SK-N-MC (cell line): ENCODE data around the gene UNC13C.

Experiments used
- EZH2 ChIP-seq: fragments of 200-600 bp; sonication (generic); IDR thresholded peaks from one replicate; pipeline ENCODE4 v1.6.1; 2017; ENCODE audit warnings: antibody characterized with exemption
- FOXP2 ChIP-seq: optimal IDR thresholded peaks from 2 replicates; pipeline ENCODE3; 2011; ENCODE audit warnings: mild to moderate bottlenecking, moderate library complexity; ENCODE audit not compliant: insufficient read depth; ENCODE audit errors: extremely low read length, control extremely low read depth
- POLR2AphosphoS5 ChIP-seq: IDR thresholded peaks from 2 replicates; pipeline ENCODE4 v1.6.1; 2012; ENCODE audit warnings: mild to moderate bottlenecking, low read depth, low read length, borderline replicate concordance

DNA sequence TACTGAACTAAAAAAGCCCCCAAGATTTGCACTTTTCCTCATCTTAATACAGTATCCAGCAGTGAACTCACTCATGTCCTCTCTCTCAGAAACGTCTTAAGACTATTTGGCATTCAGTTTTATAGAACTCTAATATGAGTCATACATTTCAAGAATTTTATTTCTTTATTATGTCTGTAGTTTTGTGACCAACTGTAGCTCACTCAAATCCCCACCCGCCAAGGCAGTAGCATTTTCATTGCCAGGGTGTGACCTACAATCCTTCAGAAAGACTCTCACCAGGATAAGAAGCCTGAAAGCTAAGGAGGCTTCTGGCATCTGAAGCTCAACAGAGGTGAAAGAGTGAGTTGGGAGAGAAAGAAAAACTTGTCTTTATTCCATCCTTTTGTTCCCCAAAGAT lies 681.4 kb downstream of the UNC13C start:
- TF ChIP-seq EZH2 (no peak), POLR2AphosphoS5 (no peak), FOXP2 (no peak)
